ENCODE measurements around the gene DSCAML1.

DNA sequence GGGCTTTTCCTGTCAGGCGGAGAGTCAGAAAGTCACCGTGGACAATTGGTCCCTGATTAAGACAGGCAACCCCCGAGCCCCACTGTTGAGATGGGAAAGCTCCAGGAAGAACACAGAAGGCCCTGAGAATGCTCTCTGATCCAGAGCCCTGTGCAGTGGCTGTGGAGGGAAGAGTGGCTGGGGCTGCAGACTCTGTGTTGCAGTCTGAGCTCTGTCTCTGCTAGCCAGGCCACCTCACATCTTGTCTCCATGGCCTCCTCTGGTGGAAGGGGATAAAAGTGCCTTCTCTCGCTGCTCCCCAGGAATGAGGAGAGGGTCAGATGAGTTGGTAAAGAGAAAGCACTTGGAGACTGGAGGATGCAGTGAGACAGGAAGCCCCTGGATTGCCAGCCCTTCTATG, 328.1 kb downstream of the DSCAML1 start:
- TF ChIP-seq POLR2A (IDR thresholded peaks at IDR 0.05) (no peak), POLR2AphosphoS5 (IDR thresholded peaks at IDR 0.05) (no peak), EP300 (IDR thresholded peaks at IDR 0.05) (no peak)
- TF ChIP-seq, protein P1, sequence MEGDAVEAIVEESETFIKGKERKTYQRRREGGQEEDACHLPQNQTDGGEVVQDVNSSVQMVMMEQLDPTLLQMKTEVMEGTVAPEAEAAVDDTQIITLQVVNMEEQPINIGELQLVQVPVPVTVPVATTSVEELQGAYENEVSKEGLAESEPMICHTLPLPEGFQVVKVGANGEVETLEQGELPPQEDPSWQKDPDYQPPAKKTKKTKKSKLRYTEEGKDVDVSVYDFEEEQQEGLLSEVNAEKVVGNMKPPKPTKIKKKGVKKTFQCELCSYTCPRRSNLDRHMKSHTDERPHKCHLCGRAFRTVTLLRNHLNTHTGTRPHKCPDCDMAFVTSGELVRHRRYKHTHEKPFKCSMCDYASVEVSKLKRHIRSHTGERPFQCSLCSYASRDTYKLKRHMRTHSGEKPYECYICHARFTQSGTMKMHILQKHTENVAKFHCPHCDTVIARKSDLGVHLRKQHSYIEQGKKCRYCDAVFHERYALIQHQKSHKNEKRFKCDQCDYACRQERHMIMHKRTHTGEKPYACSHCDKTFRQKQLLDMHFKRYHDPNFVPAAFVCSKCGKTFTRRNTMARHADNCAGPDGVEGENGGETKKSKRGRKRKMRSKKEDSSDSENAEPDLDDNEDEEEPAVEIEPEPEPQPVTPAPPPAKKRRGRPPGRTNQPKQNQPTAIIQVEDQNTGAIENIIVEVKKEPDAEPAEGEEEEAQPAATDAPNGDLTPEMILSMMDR (IDR thresholded peaks at IDR 0.05), result no peak
